ENCODE measurements around the gene MRPL55.

DNA sequence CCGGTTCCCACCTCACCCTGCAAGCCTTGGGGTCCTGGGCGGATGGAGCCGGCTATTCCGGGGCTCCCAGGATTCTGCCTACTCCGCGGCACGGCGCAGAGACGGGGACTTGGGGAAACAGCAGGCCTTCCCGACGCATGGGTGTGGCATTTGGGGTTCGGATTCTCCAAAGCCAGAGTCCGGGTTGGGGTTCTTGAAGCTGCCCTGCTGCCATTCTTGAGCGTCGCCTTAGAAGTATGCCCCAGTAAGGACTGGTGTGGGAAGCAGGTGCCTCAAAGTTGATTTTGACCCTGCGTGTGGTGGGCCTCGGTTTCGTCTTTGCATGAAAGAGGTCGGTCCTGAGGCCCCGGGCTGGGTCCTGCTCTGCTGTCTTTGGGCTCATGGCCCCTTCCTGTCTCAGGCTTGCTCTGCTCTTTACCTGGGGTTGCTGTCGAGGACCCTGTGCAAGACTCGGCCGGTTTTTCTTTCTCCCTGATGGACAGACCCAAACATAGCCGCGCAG, 31.7 kb upstream of the MRPL55 start:
- TF ChIP-seq, protein P1, sequence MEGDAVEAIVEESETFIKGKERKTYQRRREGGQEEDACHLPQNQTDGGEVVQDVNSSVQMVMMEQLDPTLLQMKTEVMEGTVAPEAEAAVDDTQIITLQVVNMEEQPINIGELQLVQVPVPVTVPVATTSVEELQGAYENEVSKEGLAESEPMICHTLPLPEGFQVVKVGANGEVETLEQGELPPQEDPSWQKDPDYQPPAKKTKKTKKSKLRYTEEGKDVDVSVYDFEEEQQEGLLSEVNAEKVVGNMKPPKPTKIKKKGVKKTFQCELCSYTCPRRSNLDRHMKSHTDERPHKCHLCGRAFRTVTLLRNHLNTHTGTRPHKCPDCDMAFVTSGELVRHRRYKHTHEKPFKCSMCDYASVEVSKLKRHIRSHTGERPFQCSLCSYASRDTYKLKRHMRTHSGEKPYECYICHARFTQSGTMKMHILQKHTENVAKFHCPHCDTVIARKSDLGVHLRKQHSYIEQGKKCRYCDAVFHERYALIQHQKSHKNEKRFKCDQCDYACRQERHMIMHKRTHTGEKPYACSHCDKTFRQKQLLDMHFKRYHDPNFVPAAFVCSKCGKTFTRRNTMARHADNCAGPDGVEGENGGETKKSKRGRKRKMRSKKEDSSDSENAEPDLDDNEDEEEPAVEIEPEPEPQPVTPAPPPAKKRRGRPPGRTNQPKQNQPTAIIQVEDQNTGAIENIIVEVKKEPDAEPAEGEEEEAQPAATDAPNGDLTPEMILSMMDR (IDR thresholded peaks at IDR 0.05; ENCODE audit: poor library complexity, severe bottlenecking) = no peak
- no peak for TF ChIP-seq POLR2AphosphoS5 (IDR thresholded peaks at IDR 0.05)
- TF ChIP-seq EZH2 (IDR thresholded peaks at IDR 0.05; ENCODE audit: borderline replicate concordance, insufficient read depth, low read length, poor library complexity, severe bottlenecking) = no peak
